GM21381 (cell line): ENCODE measurements around the gene UNC5A.

Experiments
- ATAC-seq: cut with Tn5 transposase; IDR thresholded peaks from one replicate; pipeline ENCODE4 v1.9.1; 2021; ENCODE audit warnings: mild to moderate bottlenecking, moderate library complexity; ENCODE audit not compliant: unreplicated experiment

Gene UNC5A

GRCh38 chr5:176916337-176916736 lies 106.0 kb downstream of the UNC5A start:
- ATAC-seq: no peak

- ATAC-seq: no peak
Observed at GRCh38 chr5:176918613-176919012, 108.3 kb downstream of the UNC5A start.

DNA sequence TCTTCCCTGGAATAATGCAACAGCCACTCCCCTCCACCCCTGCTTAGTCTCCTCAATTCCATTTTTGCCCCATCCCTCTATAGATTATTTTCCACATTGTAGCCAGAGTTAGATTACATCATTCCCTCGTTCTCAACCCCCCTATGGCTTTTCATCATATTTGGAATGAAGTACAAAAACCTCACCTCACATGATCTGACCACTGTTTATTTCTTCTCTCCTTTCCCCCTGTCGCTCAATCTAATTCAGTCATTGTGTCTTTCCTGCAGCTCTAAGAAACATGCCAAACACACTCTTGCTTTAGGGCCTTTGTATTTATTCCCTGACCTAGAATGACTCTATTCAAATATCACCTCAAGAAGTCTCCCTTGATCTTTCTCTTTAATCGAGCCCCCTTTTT lies 111.4 kb downstream of the UNC5A start:
- ATAC-seq: no peak

GRCh38 chr5:176922817-176923216 lies 112.5 kb downstream of the UNC5A start:
- no peak for ATAC-seq

DNA sequence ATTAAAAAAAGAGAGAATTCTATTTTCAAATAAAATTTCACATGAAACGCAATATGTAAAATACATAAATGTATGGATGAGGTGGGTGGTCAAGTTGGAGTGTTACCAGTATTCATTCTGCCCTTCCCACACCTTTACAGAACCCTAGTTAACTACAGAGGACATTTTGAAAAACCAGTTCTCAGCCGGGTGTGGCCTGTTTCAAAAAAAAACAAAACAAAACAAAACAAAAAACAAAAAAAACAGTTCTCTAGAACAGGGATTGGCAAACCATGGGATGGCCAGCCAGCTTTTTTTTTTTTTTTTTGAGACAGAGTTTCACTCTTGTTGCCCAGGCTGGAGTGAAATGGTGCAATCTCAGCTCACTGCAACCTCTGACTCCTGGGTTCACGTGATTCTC lies 117.2 kb downstream of the UNC5A start:
- no peak for ATAC-seq

DNA sequence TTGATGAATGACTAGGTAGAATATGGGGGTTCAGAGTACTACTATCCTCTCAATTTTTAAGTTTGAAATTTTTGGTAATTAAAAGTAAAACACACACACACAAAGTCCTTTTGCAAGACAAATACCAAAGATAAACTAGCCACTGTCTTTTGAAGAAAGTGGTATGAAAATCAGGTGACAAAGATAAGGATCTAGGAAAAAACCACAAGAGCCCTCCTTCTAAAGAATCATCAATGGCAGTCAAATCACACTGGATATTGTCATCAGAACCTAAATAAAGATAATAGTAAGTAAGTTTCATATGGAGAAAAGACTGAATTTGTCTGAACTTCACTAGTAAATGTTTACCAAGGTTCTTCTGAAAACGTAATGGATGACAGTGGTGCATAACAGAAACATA lies 119.3 kb downstream of the UNC5A start:
- ATAC-seq: no peak
